Fibroblast of the aortic adventitia (primary cell): ENCODE results near the gene MYL3. TPM values are rescaled to one million over a fixed set of nuclear protein-coding genes. Genes with fewer than 3 reads are reported as not detected.
A peak's percentile ranks its signal among the peaks of the same experiment; 100 is the strongest.
"Not testable (repeated sequence)": the region's sequence is repeated elsewhere in the genome, so short reads cannot be mapped to it uniquely, and the experiment has no call there.

ENCODE experiments used
- DNase-seq: peaks from one replicate; pipeline ENCODE4 v3.0.0-alpha.2; 2010; ENCODE audit warnings: low read depth
- H3K4me3 ChIP-seq: 2 replicates; pipeline ENCODE4 v1.5.1; 2011; ENCODE audit warnings: low read depth, mild to moderate bottlenecking, control low read depth, low read length, moderate library complexity
- CTCF ChIP-seq: IDR thresholded peaks from 2 replicates; pipeline ENCODE4 v1.5.1; 2011; ENCODE audit warnings: mild to moderate bottlenecking, low read length, control low read depth, inconsistent platforms; ENCODE audit not compliant: insufficient read depth
- total RNA-seq: library from RNA; depleted of rRNA; stranded (reverse); fragments of >200 nt; gene quantifications from 2 replicates; pipeline ENCODE4 v1.2.3, GENCODE V29; 2012; ENCODE audit warnings: low replicate concordance

Gene MYL3
- total RNA-seq, 1 donor = not detected

GRCh38 chr3:46824211-46824970 lies 38.9 kb downstream of the MYL3 start:
- H3K4me3 ChIP-seq = no peak overlapping the region
- no peak for DNase-seq
- no peak for TF ChIP-seq CTCF

- DNase-seq, H3K4me3 ChIP-seq: not testable (repeated sequence)
These were observed 39.9 kb downstream of the MYL3 start for GRCh38 chr3:46823314-46823713.

- DNase-seq = no peak
- no peak for TF ChIP-seq CTCF
- no peak overlapping the region for H3K4me3 ChIP-seq
These were observed 41.7 kb downstream of the MYL3 start for GRCh38 chr3:46821553-46821952.

GRCh38 chr3:46820852-46821251 lies 42.4 kb downstream of the MYL3 start:
- H3K4me3 ChIP-seq = no peak overlapping the region
- TF ChIP-seq CTCF = no peak
- no peak for DNase-seq

GRCh38 chr3:46812237-46812791 lies 50.9 kb downstream of the MYL3 start:
- no peak for TF ChIP-seq CTCF
- DNase-seq = peak; percentile 18
- H3K4me3 ChIP-seq = peak overlapping the region; percentile 39

GRCh38 chr3:46811615-46812236 lies 51.5 kb downstream of the MYL3 start:
- TF ChIP-seq CTCF = no peak

GRCh38 chr3:46808766-46809165 lies 54.5 kb downstream of the MYL3 start:
- H3K4me3 ChIP-seq = not testable (repeated sequence)

More at GRCh38 chr3:46811615-46812236, 51.5 kb downstream of the MYL3 start:
- H3K4me3 ChIP-seq = no peak overlapping the region
- no peak for DNase-seq

More at GRCh38 chr3:46808766-46809165, 54.5 kb downstream of the MYL3 start:
- DNase-seq = not testable (repeated sequence)

Other genes with a start within 250 kb of the MYL3 start
- gene ALS2CL, start 169.8 kb downstream of the MYL3 start, total RNA-seq = 0.16 and 0.18 TPM in 2 replicates
- not detected in 2 replicates for gene TMIE, start 162.1 kb downstream of the MYL3 start, total RNA-seq
- gene PRSS50, start 145.6 kb downstream of the MYL3 start, total RNA-seq = not detected in 2 replicates
- 0.16 TPM in 1 of 2 replicates, not detected in the other for gene PTH1R, start 14.3 kb upstream of the MYL3 start, total RNA-seq
- 21.6 and 29.4 TPM in 2 replicates for gene CCDC12, start 113.3 kb upstream of the MYL3 start, total RNA-seq
- 4.4 and 6.4 TPM in 2 replicates for gene NBEAL2, start 116.2 kb upstream of the MYL3 start, total RNA-seq